ENCODE data around the gene ROR2. TPM values are rescaled to one million over a fixed set of nuclear protein-coding genes. Genes with fewer than 3 reads are reported as not detected.
"Not testable (repeated sequence)": the region's sequence is repeated elsewhere in the genome, so short reads cannot be mapped to it uniquely, and the experiment has no call there.

ROR2 gene
- polyA plus RNA-seq, 1 experiment, result 9.7 TPM

GRCh38 chr9:91530829-91531228 is 419.2 kb downstream of the ROR2 start:
- H3K9me3 ChIP-seq (ENCODE audit: control insufficient read depth, insufficient read depth, low read length), result no peaks in the 10 kb centered on the region
- no peak for DNase-seq (ENCODE audit: low read depth, low spot score)
- no peak overlapping the region for H3K4me3 ChIP-seq (ENCODE audit: low read depth, low read length)
- H3K27ac ChIP-seq (ENCODE audit: low read depth, low read length), result no peak overlapping the region
- TF ChIP-seq CTCF (IDR thresholded peaks at IDR 0.05; ENCODE audit: low read depth, low read length), result no peak
- CTCF ChIA-PET, result no interaction called here
- POLR2A ChIA-PET, result no interaction called here
- no peaks in the 10 kb centered on the region for H3K27me3 ChIP-seq (ENCODE audit: control insufficient read depth, insufficient read depth, low read length)

DNA sequence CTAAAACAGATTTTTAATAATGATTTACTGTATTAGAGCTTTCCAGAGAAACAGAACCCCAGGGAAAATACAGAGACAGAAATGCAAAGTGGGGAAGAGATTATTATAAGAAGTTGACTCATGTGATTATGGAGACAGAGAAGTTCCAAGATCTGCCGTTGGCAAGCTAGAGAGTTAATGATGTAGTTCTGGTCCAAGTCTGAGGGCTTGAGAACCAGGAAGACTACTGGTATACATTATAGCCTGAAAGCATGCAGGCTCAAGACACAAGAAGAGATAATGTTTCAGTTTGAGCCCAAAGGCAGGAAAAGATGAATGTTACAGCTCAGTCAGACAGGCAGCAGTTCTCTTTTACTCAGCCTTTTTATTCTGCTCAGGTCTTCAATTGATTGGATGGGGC is 427.5 kb downstream of the ROR2 start:
- no peak for DNase-seq (ENCODE audit: low read depth, low spot score)
- no peak overlapping the region for H3K27ac ChIP-seq (ENCODE audit: low read depth, low read length)
- peaks cover 7% of the 10 kb centered on the region; the same call in 1 of the 2 replicates for H3K9me3 ChIP-seq (ENCODE audit: control insufficient read depth, insufficient read depth, low read length)
- POLR2A ChIA-PET, result no interaction called here
- no peak overlapping the region for H3K4me3 ChIP-seq (ENCODE audit: low read depth, low read length)
- H3K27me3 ChIP-seq (ENCODE audit: control insufficient read depth, insufficient read depth, low read length), result no peaks in the 10 kb centered on the region
- CTCF ChIA-PET, result no interaction called here
- TF ChIP-seq CTCF (IDR thresholded peaks at IDR 0.05; ENCODE audit: low read depth, low read length), result no peak

GRCh38 chr9:91519520-91520277 is 430.3 kb downstream of the ROR2 start:
- Histone ChIP-seq H3K4me3 (ENCODE audit: low read depth, low read length) (no peak overlapping the region), H3K27me3 (ENCODE audit: control insufficient read depth, insufficient read depth, low read length) (no peaks in the 10 kb centered on the region), H3K9me3 (ENCODE audit: control insufficient read depth, insufficient read depth, low read length) (peaks cover 5% of the 10 kb centered on the region; the same call in 1 of the 2 replicates), H3K27ac (ENCODE audit: low read depth, low read length) (no peak overlapping the region)
- TF ChIP-seq CTCF (IDR thresholded peaks at IDR 0.05; ENCODE audit: low read depth, low read length), result no peak
- ChIA-PET POLR2A (no interaction called here), CTCF (interaction anchor here (1.2 kb wide), 1 partner anchor 87 kb away, joined by 3 read pairs; no protein-coding TSS in a partner anchor)
- no peak for DNase-seq (ENCODE audit: low read depth, low spot score)

DNA sequence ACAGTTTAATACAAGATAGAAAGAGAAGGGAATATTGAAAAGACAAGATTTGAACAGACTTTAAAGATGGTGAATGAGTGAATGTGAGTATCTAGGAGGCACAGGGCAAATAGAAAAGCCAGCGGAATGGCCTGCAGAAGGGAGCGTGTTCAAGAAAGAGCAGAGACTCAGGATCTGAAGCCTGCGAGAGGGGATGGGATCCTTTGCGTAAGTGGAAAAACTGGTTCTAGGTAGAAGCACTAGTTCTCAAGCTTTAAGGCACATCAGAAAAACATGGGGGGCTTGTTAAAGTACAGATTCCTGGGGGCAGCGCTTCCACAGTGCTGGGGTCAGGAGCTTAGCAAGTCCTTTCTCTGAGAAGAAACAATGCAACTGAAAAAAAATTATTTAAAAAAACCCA is 431.6 kb downstream of the ROR2 start:
- no peak overlapping the region for H3K4me3 ChIP-seq (ENCODE audit: low read depth, low read length)
- no peak for DNase-seq (ENCODE audit: low read depth, low spot score)
- H3K27me3 ChIP-seq (ENCODE audit: control insufficient read depth, insufficient read depth, low read length), result no peaks in the 10 kb centered on the region
- no peak overlapping the region for H3K27ac ChIP-seq (ENCODE audit: low read depth, low read length)
- H3K9me3 ChIP-seq (ENCODE audit: control insufficient read depth, insufficient read depth, low read length), result no peaks in the 10 kb centered on the region
- ChIA-PET CTCF (no interaction called here), POLR2A (no interaction called here)
- no peak for TF ChIP-seq CTCF (IDR thresholded peaks at IDR 0.05; ENCODE audit: low read depth, low read length)

DNA sequence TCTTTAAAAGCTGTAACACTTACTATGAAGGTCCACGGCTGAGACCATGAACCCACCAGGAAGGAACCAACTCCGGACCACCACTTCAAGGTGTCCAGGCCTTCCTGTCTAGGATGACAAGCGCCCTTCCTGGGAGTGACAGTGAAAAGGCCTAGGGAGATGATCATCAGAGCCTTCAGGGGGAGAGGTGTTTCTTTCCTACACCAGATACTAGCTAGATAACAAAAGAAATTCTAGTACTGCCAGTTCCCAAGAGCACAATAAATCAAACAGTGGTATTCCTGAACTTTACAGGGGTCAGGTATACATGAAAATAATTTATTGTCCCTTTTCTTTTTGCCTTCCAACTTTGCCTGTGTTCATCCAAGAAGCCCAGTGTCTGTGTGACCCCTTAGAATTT is 432.2 kb downstream of the ROR2 start:
- Histone ChIP-seq H3K27me3 (ENCODE audit: control insufficient read depth, insufficient read depth, low read length) (no peaks in the 10 kb centered on the region), H3K9me3 (ENCODE audit: control insufficient read depth, insufficient read depth, low read length) (no peaks in the 10 kb centered on the region), H3K4me3 (ENCODE audit: low read depth, low read length) (no peak overlapping the region), H3K27ac (ENCODE audit: low read depth, low read length) (no peak overlapping the region)
- TF ChIP-seq CTCF (IDR thresholded peaks at IDR 0.05; ENCODE audit: low read depth, low read length), result no peak
- CTCF ChIA-PET, result no interaction called here
- DNase-seq (ENCODE audit: low read depth, low spot score), result no peak
- POLR2A ChIA-PET, result interaction anchor here (0.6 kb wide), 1 partner anchor 94 kb away, joined by 3 read pairs; the partner anchor contains the start of gene NFIL3

GRCh38 chr9:91517332-91517731 is 432.7 kb downstream of the ROR2 start:
- H3K27me3 ChIP-seq (ENCODE audit: control insufficient read depth, insufficient read depth, low read length); H3K27ac ChIP-seq (ENCODE audit: low read depth, low read length); DNase-seq (ENCODE audit: low read depth, low spot score); CTCF ChIA-PET; H3K4me3 ChIP-seq (ENCODE audit: low read depth, low read length); H3K9me3 ChIP-seq (ENCODE audit: control insufficient read depth, insufficient read depth, low read length): not testable (repeated sequence)
- POLR2A ChIA-PET, result interaction anchor here (0.6 kb wide), 1 partner anchor 94 kb away, joined by 3 read pairs; the partner anchor contains the start of gene NFIL3

All from AG04450 (cell line).